ENCODE measurements around the gene ZFP36.

DNA sequence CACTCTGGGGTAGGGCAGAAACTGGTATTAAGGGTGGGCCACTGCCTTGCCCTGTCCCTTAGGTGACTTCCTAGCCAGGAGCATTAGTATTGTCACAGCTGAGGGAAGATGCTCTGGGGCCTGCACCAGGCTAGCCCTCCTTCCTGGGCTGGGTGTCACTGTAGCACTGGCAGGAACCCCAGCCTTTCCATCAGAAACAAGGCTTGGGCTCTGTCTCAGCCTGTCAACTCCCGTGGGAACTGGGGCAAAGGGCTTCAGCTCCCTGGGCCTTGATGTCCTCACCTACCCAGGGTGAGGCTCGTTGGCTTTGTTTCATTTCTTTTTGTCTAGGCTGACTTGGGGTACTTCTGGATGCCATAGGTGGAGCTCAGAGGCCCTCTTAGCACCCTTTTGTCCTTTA, 33.7 kb upstream of the ZFP36 start:
- TF ChIP-seq CTCF (IDR thresholded peaks at IDR 0.05; ENCODE audit: low read depth, low read length, poor library complexity, severe bottlenecking) (no peak), EZH2phosphoT487 (IDR thresholded peaks at IDR 0.05; ENCODE audit: borderline replicate concordance, low read length) (no peak)
